BJ (cell line): ENCODE data around the gene MRPL2. TPM values are rescaled to one million over a fixed set of nuclear protein-coding genes. Genes with fewer than 3 reads are reported as not detected.

ENCODE experiments used
- CTCF ChIA-PET: fragments of 350-600 bp; formaldehyde crosslinking; extraction: SDS; loops from one replicate; lab custom pipeline; 2021; ENCODE audit warnings: antibody characterized with exemption, inconsistent platforms; lab: Yijun Ruan, JAX
- POLR2A ChIA-PET: fragments of 300-600 bp; sonication (Branson Sonifier 250); formaldehyde crosslinking; extraction: SDS; loops from one replicate; lab custom pipeline; 2021; ENCODE audit warnings: antibody characterized with exemption; lab: Charles Lee
- DNase-seq: peaks from one replicate; pipeline ENCODE4 v3.0.0-alpha.2; 2011; ENCODE audit warnings: low read depth
- H3K27me3 ChIP-seq: 2 replicates; pipeline ENCODE4 v1.6.0; 2011; ENCODE audit warnings: low read length; ENCODE audit not compliant: control insufficient read depth, insufficient read depth
- H3K36me3 ChIP-seq: 2 replicates; pipeline ENCODE4 v1.5.1; 2011; ENCODE audit warnings: low read length; ENCODE audit not compliant: control insufficient read depth, insufficient read depth
- H3K4me3 ChIP-seq: 2 replicates; pipeline ENCODE4 v1.5.1; 2011; ENCODE audit warnings: low read depth, mild to moderate bottlenecking, control low read depth, low read length
- CTCF ChIP-seq: IDR thresholded peaks from 2 replicates; pipeline ENCODE4 v1.5.1; 2011; ENCODE audit warnings: low read depth, mild to moderate bottlenecking, control low read depth, inconsistent platforms, low read length, moderate library complexity; ENCODE audit not compliant: insufficient read depth
- polyA plus RNA-seq: library from polyadenylated mRNA; depleted of rRNA; stranded (reverse); fragments of >200 nt; gene quantifications from 2 replicates; pipeline ENCODE4 v1.2.3, GENCODE V29; 2011

MRPL2 gene
- polyA plus RNA-seq, 1 experiment: 22.8 TPM

GRCh38 chr6:43101497-43101896 lies 42.3 kb upstream of the MRPL2 start:
- no peak overlapping the region for H3K4me3 ChIP-seq
- H3K27me3 ChIP-seq: no peaks in the 10 kb centered on the region
- TF ChIP-seq CTCF: no peak
- CTCF ChIA-PET: no interaction called here
- H3K36me3 ChIP-seq: peaks cover 6% of the 10 kb centered on the region; the same call in 1 of the 2 replicates
- no peak for DNase-seq
- POLR2A ChIA-PET: interaction anchor here (0.6 to 0.7 kb wide), 2 partner anchors 12 to 105 kb away, joined by 3 to 5 read pairs; no protein-coding TSS in a partner anchor

- no peak for DNase-seq
- TF ChIP-seq CTCF: no peak
- no peak overlapping the region for H3K4me3 ChIP-seq
- H3K36me3 ChIP-seq: no peaks in the 10 kb centered on the region
- no peaks in the 10 kb centered on the region for H3K27me3 ChIP-seq
- ChIA-PET POLR2A (no interaction called here), CTCF (interaction anchor here (1.2 to 2.4 kb wide), 5 partner anchors 16 to 45 kb away, joined by 3 to 12 read pairs (median 6); partner anchors contain the start of gene PTK7)
These were observed 38.3 kb upstream of the MRPL2 start for GRCh38 chr6:43097502-43097901.

- CTCF ChIA-PET: interaction anchor here (0.8 to 2.4 kb wide), 10 partner anchors 10 to 47 kb away, joined by 3 to 12 read pairs (median 5); partner anchors contain the start of gene PTK7
- DNase-seq: no peak
- 0 out of 2 replicates have a peak, but pooled peaks have one; percentile 21 for TF ChIP-seq CTCF
- H3K4me3 ChIP-seq: no peak overlapping the region
- POLR2A ChIA-PET: no interaction called here
- no peaks in the 10 kb centered on the region for H3K27me3 ChIP-seq
- H3K36me3 ChIP-seq: no peaks in the 10 kb centered on the region
These were observed 37.9 kb upstream of the MRPL2 start for GRCh38 chr6:43097098-43097489.

GRCh38 chr6:43096451-43097097 lies 37.3 kb upstream of the MRPL2 start:
- TF ChIP-seq CTCF: no peak
- ChIA-PET CTCF (interaction anchor here (0.8 to 2.4 kb wide), 10 partner anchors 11 to 47 kb away, joined by 3 to 12 read pairs (median 5); partner anchors contain the start of gene PTK7), POLR2A (interaction anchor here (0.6 kb wide), 1 partner anchor 18 kb away, joined by 5 read pairs; no protein-coding TSS in a partner anchor)
- Histone ChIP-seq H3K4me3 (no peak overlapping the region), H3K36me3 (no peaks in the 10 kb centered on the region), H3K27me3 (no peaks in the 10 kb centered on the region)
- peak; percentile 84 for DNase-seq

GRCh38 chr6:43095939-43096338 lies 36.7 kb upstream of the MRPL2 start:
- ChIA-PET CTCF (interaction anchor here (0.8 to 2.4 kb wide), 6 partner anchors 18 to 48 kb away, joined by 3 to 12 read pairs (median 6); no protein-coding TSS in a partner anchor), POLR2A (interaction anchor here (0.6 kb wide), 1 partner anchor 18 kb away, joined by 5 read pairs; no protein-coding TSS in a partner anchor)
- H3K4me3 ChIP-seq: no peak overlapping the region
- no peaks in the 10 kb centered on the region for H3K36me3 ChIP-seq
- no peaks in the 10 kb centered on the region for H3K27me3 ChIP-seq
- no peak for DNase-seq
- no peak for TF ChIP-seq CTCF
